GM12875 (cell line): ENCODE data around the gene TP63.

Experiments
- H3K4me3 ChIP-seq: one replicate; pipeline ENCODE4 v1.5.1; 2011; ENCODE audit warnings: low read depth, low read length, control low read depth
- TF ChIP-seq, protein P1 (sequence below): IDR thresholded peaks from 2 replicates; pipeline ENCODE4 v1.5.1; 2011; ENCODE audit warnings: low read depth, mild to moderate bottlenecking, control low read depth, inconsistent platforms, low read length, moderate library complexity, borderline replicate concordance; ENCODE audit not compliant: insufficient read depth

The TP63 gene

GRCh38 chr3:189636048-189636447, 4.9 kb downstream of the TP63 start:
- TF ChIP-seq, protein P1, sequence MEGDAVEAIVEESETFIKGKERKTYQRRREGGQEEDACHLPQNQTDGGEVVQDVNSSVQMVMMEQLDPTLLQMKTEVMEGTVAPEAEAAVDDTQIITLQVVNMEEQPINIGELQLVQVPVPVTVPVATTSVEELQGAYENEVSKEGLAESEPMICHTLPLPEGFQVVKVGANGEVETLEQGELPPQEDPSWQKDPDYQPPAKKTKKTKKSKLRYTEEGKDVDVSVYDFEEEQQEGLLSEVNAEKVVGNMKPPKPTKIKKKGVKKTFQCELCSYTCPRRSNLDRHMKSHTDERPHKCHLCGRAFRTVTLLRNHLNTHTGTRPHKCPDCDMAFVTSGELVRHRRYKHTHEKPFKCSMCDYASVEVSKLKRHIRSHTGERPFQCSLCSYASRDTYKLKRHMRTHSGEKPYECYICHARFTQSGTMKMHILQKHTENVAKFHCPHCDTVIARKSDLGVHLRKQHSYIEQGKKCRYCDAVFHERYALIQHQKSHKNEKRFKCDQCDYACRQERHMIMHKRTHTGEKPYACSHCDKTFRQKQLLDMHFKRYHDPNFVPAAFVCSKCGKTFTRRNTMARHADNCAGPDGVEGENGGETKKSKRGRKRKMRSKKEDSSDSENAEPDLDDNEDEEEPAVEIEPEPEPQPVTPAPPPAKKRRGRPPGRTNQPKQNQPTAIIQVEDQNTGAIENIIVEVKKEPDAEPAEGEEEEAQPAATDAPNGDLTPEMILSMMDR = no peak
- H3K4me3 ChIP-seq = no peak overlapping the region

DNA sequence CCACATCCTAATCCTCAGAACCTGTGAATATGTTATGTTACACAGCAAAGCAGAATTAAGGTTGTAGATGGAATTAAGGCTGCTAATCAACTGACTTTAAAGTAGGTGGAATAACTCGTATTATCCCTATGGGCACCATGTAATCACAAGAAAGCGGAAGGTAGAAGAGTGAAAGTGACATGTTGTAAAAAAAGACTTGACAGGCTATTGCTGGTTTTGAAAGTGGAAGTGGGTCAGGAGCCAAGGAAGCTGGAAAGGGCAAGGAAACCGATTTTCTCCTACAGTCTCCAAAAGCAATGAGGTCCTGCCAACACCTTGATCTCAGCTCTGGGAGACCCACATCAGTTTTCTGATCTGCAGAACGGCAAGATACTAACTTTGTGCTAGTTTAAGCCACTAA, 6.6 kb downstream of the TP63 start:
- TF ChIP-seq, protein P1 = no peak
- H3K4me3 ChIP-seq = no peak overlapping the region

DNA sequence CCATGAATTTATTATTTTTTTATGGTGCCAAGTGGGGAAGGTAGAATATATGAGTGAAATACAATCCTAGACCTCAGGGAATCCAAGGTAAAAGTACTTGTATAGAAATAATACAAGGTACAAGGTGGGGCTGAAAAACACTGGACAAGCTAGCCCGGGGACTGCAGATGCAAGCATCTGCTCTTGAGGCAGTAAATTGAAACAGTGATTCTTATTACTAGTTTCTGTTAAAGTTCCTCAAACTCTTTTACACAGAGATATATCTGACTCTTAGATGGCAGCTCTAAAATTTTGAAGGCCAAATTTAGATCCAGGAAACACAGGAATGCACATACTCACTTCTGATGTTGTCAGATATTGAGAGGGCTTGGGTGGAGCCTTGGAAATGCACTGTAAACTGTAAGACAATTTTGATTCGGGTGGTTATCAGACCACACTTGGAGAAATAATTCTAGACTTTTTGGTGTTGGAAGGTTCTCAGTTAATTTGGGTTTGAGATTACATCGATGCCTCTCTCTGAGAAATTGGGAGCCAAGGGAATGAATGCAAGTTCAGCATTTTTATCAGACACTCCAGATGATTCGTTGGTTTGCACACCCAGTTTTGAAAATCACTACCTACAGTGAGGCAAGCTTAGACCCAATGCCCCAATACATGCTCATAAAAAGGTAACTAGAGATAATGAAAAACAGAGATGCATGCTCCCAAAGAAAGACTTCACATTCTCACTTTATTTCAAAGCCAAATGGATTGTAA, 7.3 kb downstream of the TP63 start:
- TF ChIP-seq, protein P1 = no peak

DNA sequence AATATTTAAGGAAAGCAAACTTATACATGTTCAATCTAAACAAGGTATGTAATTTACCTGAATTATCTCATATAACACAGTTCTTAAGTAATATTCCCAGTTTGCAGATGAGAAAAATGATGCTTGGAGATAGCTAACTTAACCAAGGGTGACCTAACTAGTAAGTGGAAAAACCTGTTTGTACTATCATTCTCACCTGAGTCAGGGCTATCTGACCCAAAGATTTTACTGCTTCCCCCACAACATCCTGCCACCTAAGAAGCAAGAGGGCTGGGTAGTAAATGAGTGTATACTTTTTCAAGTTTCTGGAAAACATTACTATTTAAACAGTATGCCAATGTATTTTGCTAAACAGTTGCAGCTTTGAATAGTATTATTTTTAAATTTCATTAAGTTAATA, 10.6 kb downstream of the TP63 start:
- no peak overlapping the region for H3K4me3 ChIP-seq
- TF ChIP-seq, protein P1 = no peak

More for the DNA sequence above, 7.3 kb downstream of the TP63 start:
- no peak overlapping the region for H3K4me3 ChIP-seq

GRCh38 chr3:189646853-189647542, 15.8 kb downstream of the TP63 start:
- TF ChIP-seq, protein P1 = no peak
- no peak overlapping the region for H3K4me3 ChIP-seq

DNA sequence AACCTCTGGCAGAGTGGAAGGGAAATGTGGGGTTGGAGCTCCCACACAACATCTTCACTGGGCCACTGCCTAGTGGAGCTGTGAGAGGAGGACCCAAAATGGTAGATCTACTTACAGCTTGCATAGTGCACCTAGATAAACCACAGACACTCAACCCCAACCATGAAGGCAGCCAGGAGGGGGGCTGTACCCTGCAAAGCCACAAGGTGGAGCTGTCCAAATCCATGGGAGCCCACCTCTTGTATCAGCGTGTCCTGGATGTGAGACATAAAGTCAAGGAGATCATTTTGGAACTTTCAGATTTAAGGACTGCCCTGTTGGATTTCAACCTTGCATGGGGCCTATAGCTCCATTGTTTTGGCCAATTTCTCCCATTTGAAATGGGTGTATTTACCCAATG, 20.9 kb downstream of the TP63 start:
- TF ChIP-seq, protein P1 = peak; percentile 40; the same call in 1 of the 2 replicates

GRCh38 chr3:189655617-189656016, 24.4 kb downstream of the TP63 start:
- no peak overlapping the region for H3K4me3 ChIP-seq
- TF ChIP-seq, protein P1 = no peak

More for the DNA sequence above, 20.9 kb downstream of the TP63 start:
- no peak overlapping the region for H3K4me3 ChIP-seq
